Measurements from ENCODE around the gene SFRP2.
A peak's percentile ranks its signal among the peaks of the same experiment; 100 is the strongest.

The SFRP2 gene

GRCh38 chr4:153741541-153741940 is 47.3 kb downstream of the SFRP2 start:
- DNase-seq (ENCODE audit: low read depth): no peak

DNA sequence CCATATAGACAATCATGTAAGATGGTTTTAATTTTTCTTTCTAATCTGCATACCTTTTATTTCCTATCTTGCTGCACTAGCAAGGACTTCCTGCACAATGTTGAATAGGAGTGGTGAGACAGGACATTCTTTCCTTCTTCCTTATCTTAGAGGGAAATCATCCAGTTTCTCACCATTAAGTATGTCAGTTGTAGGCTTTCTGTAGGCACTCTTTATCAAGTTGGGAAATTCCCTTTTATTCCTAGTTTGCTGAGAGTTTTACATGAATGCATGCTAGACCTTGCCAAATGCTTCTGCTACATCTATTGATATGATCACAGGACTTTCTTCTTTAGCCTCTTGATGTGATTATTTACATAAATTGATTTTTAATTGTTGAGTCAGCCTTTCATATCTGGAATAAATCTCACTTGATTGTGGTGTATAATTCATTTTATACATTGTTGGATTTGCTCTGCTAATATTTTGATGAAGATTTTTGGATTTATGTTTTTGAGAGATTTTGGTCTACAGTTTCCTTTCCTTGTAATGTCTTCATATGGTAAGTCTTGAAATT is 52.9 kb downstream of the SFRP2 start:
- no peak overlapping the region for H3K4me3 ChIP-seq (ENCODE audit: low read depth, low read length)
- no peak for DNase-seq (ENCODE audit: low read depth)

More at GRCh38 chr4:153741541-153741940, 47.3 kb downstream of the SFRP2 start:
- H3K4me3 ChIP-seq (ENCODE audit: low read depth, low read length): no peak overlapping the region

GRCh38 chr4:153733751-153734448 is 55.0 kb downstream of the SFRP2 start:
- no peak overlapping the region for H3K4me3 ChIP-seq (ENCODE audit: low read depth, low read length)
- DNase-seq (ENCODE audit: low read depth): no peak

DNA sequence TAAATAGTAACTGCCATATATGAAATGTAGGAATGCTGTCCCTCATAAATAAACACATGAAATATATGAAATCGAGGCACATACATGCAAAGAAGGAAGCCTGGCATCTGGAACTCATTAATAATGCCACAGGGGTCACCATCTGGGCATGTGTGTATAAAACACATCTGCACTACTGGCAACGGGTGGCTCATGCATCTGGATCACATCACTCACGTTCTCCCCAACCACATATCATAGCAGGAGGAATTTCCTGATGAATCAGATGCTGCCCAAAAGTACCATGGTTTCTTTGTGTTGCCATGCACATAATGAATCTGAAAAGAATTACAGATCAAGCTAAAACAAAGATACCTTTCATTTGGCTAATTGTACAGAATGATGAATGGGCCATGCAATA is 57.6 kb downstream of the SFRP2 start:
- H3K4me3 ChIP-seq (ENCODE audit: low read depth, low read length): no peak overlapping the region
- DNase-seq (ENCODE audit: low read depth): peak; percentile 88
